GM18502 (cell line): ENCODE data around the gene CCDC7.
"Not testable (repeated sequence)": the region's sequence is repeated elsewhere in the genome, so short reads cannot be mapped to it uniquely, and the experiment has no call there.

ENCODE experiments used
- ATAC-seq: cut with Tn5 transposase; IDR thresholded peaks from one replicate; pipeline ENCODE4 v1.9.1; 2021; ENCODE audit warnings: mild to moderate bottlenecking; ENCODE audit not compliant: unreplicated experiment, poor library complexity

Gene CCDC7

DNA sequence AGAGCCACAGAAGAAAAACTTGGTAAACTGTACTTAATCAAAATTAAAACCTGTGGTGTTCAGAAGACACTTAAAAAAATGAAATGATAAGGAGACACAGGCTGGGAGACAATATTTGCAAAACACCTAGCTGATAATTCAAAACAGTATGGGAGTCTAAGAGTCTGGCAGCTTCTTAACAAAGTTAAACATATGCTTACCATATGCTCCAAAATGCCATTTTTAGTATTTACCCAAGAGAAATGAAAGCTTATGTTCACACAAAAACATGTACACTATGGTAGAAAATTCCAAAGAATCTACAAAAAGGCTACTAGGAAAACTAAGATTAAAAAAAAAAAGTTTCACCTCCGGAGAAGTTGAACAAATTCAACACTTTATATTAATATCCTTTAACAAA, 463.5 kb downstream of the CCDC7 start:
- no peak for ATAC-seq

- ATAC-seq, result not testable (repeated sequence)
These were observed 464.0 kb downstream of the CCDC7 start for GRCh38 chr10:32909970-32910369.

- ATAC-seq, result no peak
These were observed 465.5 kb downstream of the CCDC7 start for GRCh38 chr10:32911285-32912016.

GRCh38 chr10:32917817-32918216, 471.9 kb downstream of the CCDC7 start:
- not testable (repeated sequence) for ATAC-seq

DNA sequence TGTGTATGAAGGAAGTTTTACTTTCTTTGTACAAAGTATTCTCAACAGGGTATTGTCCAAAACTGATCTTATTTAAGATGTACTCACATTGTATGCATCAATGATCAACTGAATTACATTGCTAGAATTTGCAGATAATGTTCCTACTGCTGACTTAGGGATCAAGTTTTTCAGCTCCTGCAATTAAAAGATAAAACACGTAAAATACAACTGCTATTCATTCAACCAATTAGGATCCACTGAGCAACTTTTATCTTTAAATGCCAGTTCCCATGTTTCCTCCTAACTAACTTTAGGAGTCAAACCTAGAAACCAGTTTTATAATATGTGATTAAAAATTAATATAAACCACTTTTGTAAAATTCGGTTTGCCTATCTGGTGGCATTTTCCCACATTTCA, 476.2 kb downstream of the CCDC7 start:
- no peak for ATAC-seq

GRCh38 chr10:32923134-32923533, 477.2 kb downstream of the CCDC7 start:
- no peak for ATAC-seq

GRCh38 chr10:32923849-32924248, 477.9 kb downstream of the CCDC7 start:
- ATAC-seq, result no peak
